HCT116 (cell line): ENCODE data around the gene RWDD2A. TPM values are rescaled to one million over a fixed set of nuclear protein-coding genes. Genes with fewer than 3 reads are reported as not detected.

Experiments used
- ATAC-seq: fragments of 200-7000 bp; cut with Tn5 transposase; 2 replicates; pipeline ENCODE4 v1.9.1; 2020; ENCODE audit warnings: mild to moderate bottlenecking, moderate library complexity
- BruUV-seq: library from RNA; stranded (reverse); fragments of 400-500 nt; replicated peaks from 2 replicates; lab custom pipeline; 2021; lab: Mats Ljungman, UMichigan
- CTCF ChIA-PET: fragments of 300-600 bp; sonication (Branson Sonifier 250); formaldehyde crosslinking; loops from one replicate; lab custom pipeline; 2021; ENCODE audit warnings: antibody characterized with exemption; lab: Charles Lee
- POLR2A ChIA-PET: fragments of 300-600, 350-600 bp; sonication (Branson Sonifier 250); formaldehyde crosslinking; loops from one replicate; lab custom pipeline; 2021; ENCODE audit warnings: antibody characterized with exemption; lab: Charles Lee
- RAD21 ChIA-PET, 2 experiments: fragments of 300-600 bp; sonication (Branson Sonifier 250); formaldehyde crosslinking; loops; one replicate each; lab custom pipeline; 2023; ENCODE audit warnings: low total read pairs in 2 of 2; ENCODE audit not compliant: uncharacterized antibody in 2 of 2, unreplicated experiment in 2 of 2, low non-redundant PET in 1 of 2; lab: Charles Lee
- DNase-seq: peaks from one replicate; pipeline ENCODE4 v3.0.0-alpha.2; 2010; ENCODE audit warnings: low read depth, low spot score
- H2AFZ ChIP-seq: fragments of 200-600 bp; shearing (Covaris generic), sonication (generic); 2 replicates; pipeline ENCODE4 v1.6.1; 2017; ENCODE audit warnings: low read depth, mixed run types, mixed read lengths, antibody characterized with exemption, low read length; ENCODE audit not compliant: poor library complexity, severe bottlenecking
- H3K27ac ChIP-seq: 2 replicates; pipeline ENCODE4 v1.5.1; 2012; ENCODE audit warnings: low read depth, low read length
- H3K27me3 ChIP-seq: fragments of 200-600 bp; sonication (generic); 2 replicates; pipeline ENCODE4 v1.6.1; 2016; ENCODE audit warnings: mixed run types, low read length, mixed read lengths; ENCODE audit not compliant: insufficient read depth
- H3K36me3 ChIP-seq, 2 experiments: fragments of 200-500 bp in 1 of 2; fragments of 200-600 bp in 1 of 2; sonication (Bioruptor generic) in 1 of 2; sonication (generic) in 1 of 2; 2 replicates each; pipeline versions ENCODE4 v1.5.1 to v1.6.1; 2014 to 2016; ENCODE audit warnings: low read length in 2 of 2, inconsistent platforms in 1 of 2, mixed read lengths in 1 of 2, mixed run types in 1 of 2; ENCODE audit not compliant: insufficient read depth in 2 of 2, control insufficient read depth in 1 of 2
- H3K4me1 ChIP-seq, 2 experiments: fragments of 200-600 bp in 1 of 2; sonication (generic) in 1 of 2; 2 replicates each; pipeline versions ENCODE4 v1.5.1 to v1.6.1; 2012 to 2017; ENCODE audit warnings: low read length in 2 of 2, inconsistent platforms in 1 of 2, mild to moderate bottlenecking in 1 of 2, mixed read lengths in 1 of 2, mixed run types in 1 of 2, moderate library complexity in 1 of 2; ENCODE audit not compliant: insufficient read depth in 2 of 2, control insufficient read depth in 1 of 2
- H3K4me2 ChIP-seq: fragments of 200-600 bp; sonication (generic); 2 replicates; pipeline ENCODE4 v1.6.1; 2017; ENCODE audit warnings: mixed run types, low read length, mixed read lengths
- H3K4me3 ChIP-seq, 2 experiments: fragments of 200-600 bp in 1 of 2; sonication (generic) in 1 of 2; replicated peaks in 1 of 2; 2 replicates each; pipeline ENCODE4 v1.5.1; 2011 to 2016; ENCODE audit warnings: low read length in 2 of 2, control low read depth in 1 of 2, low read depth in 1 of 2, mild to moderate bottlenecking in 1 of 2, mixed read lengths in 1 of 2, mixed run types in 1 of 2
- H3K79me2 ChIP-seq: fragments of 200-600 bp; sonication (generic); 2 replicates; pipeline ENCODE4 v1.6.1; 2017; ENCODE audit warnings: mild to moderate bottlenecking, mixed run types, low read length, moderate library complexity, mixed read lengths; ENCODE audit not compliant: insufficient read depth
- H3K9ac ChIP-seq: fragments of 200-600 bp; sonication (generic); 2 replicates; pipeline ENCODE4 v1.6.1; 2016; ENCODE audit warnings: low read length, mixed read lengths
- H3K9me2 ChIP-seq: fragments of 200-600 bp; sonication (generic), shearing (Covaris generic); 2 replicates; pipeline ENCODE4 v1.6.1; 2017; ENCODE audit warnings: mixed run types, mild to moderate bottlenecking, moderate library complexity; ENCODE audit not compliant: insufficient read depth
- H3K9me3 ChIP-seq, 2 experiments: fragments of 200-500 bp in 1 of 2; fragments of 200-600 bp in 1 of 2; sonication (Bioruptor generic) in 1 of 2; sonication (generic) in 1 of 2; 2 replicates each; pipeline ENCODE4 v1.6.1; 2014 to 2017; ENCODE audit warnings: low read length in 2 of 2, mixed read lengths in 2 of 2, inconsistent platforms in 1 of 2, low read depth in 1 of 2, mild to moderate bottlenecking in 1 of 2, mixed run types in 1 of 2, moderate library complexity in 1 of 2; ENCODE audit not compliant: control insufficient read depth in 1 of 2, insufficient read depth in 1 of 2
- H4K20me1 ChIP-seq: fragments of 200-600 bp; sonication (generic), shearing (Covaris generic); 2 replicates; pipeline ENCODE4 v1.6.1; 2017; ENCODE audit warnings: mixed run types, mild to moderate bottlenecking, moderate library complexity; ENCODE audit not compliant: insufficient read depth
- CBX3 ChIP-seq: IDR thresholded peaks from 2 replicates; pipeline ENCODE4 v1.6.1; 2012; ENCODE audit warnings: low read depth
- CEBPB ChIP-seq: IDR thresholded peaks from 2 replicates; pipeline ENCODE4 v1.6.1; 2012; ENCODE audit warnings: low read depth
- EGR1 ChIP-seq: IDR thresholded peaks from 2 replicates; pipeline ENCODE4 v1.6.1; 2012; ENCODE audit warnings: low read depth
- ELF1 ChIP-seq: IDR thresholded peaks from 2 replicates; pipeline ENCODE4 v1.6.1; 2012; ENCODE audit warnings: low read depth, borderline replicate concordance
- EZH2phosphoT487 ChIP-seq: fragments of 200-600 bp; IDR thresholded peaks from 2 replicates; pipeline ENCODE4 v1.6.1; 2018; ENCODE audit warnings: antibody characterized with exemption, borderline replicate concordance
- FOSL1 ChIP-seq: IDR thresholded peaks from 2 replicates; pipeline ENCODE4 v1.6.1; 2012; ENCODE audit warnings: low read depth
- JUND ChIP-seq: IDR thresholded peaks from 2 replicates; pipeline ENCODE4 v1.6.1; 2012
- POLR2A ChIP-seq: IDR thresholded peaks from 2 replicates; pipeline ENCODE4 v1.7.0; 2011; ENCODE audit warnings: borderline replicate concordance; ENCODE audit not compliant: insufficient read depth, insufficient read length; ENCODE audit errors: extremely low read depth
- RAD21 ChIP-seq: IDR thresholded peaks from 2 replicates; pipeline ENCODE4 v1.6.1; 2012; ENCODE audit warnings: low read depth, mild to moderate bottlenecking
- SIN3A ChIP-seq: IDR thresholded peaks from 2 replicates; pipeline ENCODE4 v1.6.1; 2012; ENCODE audit warnings: low read depth
- SP1 ChIP-seq: IDR thresholded peaks from 2 replicates; pipeline ENCODE4 v1.6.1; 2012; ENCODE audit warnings: low read depth
- SRF ChIP-seq: IDR thresholded peaks from 2 replicates; pipeline ENCODE4 v1.6.1; 2012; ENCODE audit warnings: low read depth
- TCF7L2 ChIP-seq: IDR thresholded peaks from 2 replicates; pipeline ENCODE4 v1.7.0; 2011; ENCODE audit warnings: borderline replicate concordance, inconsistent platforms; ENCODE audit not compliant: insufficient read depth, insufficient read length; ENCODE audit errors: extremely low read depth
- ZFX ChIP-seq: fragments of 450-650 bp; IDR thresholded peaks from 2 replicates; pipeline ENCODE4 v1.6.1; 2017
- ZNF274 ChIP-seq: fragments of 200-500 bp; sonication (Bioruptor generic); IDR thresholded peaks from 2 replicates; pipeline ENCODE4 v1.6.1; 2014; ENCODE audit warnings: mild to moderate bottlenecking, low read depth, low read length, inconsistent platforms
- intact Hi-C: fragments of 100-400 bp; cut with micrococcal nuclease; formaldehyde crosslinking; loops from 2 replicates; pipeline ENCODE4 v1.10.0; 2022
- total RNA-seq: library from RNA; stranded (reverse); gene quantifications from one replicate; pipeline ENCODE4 v1.2.1, GENCODE V29; 2021; ENCODE audit not compliant: unreplicated experiment
- TF ChIP-seq, protein P1 (sequence below): IDR thresholded peaks from 2 replicates; pipeline ENCODE4 v1.6.1; 2012
- TF ChIP-seq, protein P2 (sequence below), 3 experiments: fragments of 200-600 bp in 1 of 3; sonication (generic) in 1 of 3; IDR thresholded peaks in 2 of 3; conservative IDR thresholded peaks in 1 of 3; 2 replicates each; pipeline ENCODE4 v1.5.1; 2012 to 2017; ENCODE audit warnings: low read depth in 2 of 3, low read length in 2 of 3, antibody characterized with exemption in 1 of 3, borderline replicate concordance in 1 of 3, control low read depth in 1 of 3, mild to moderate bottlenecking in 1 of 3, mixed read lengths in 1 of 3, mixed run types in 1 of 3, moderate library complexity in 1 of 3; ENCODE audit not compliant: insufficient read depth in 1 of 3
- TF ChIP-seq, protein P3 (sequence below): IDR thresholded peaks from 2 replicates; pipeline ENCODE4 v1.6.1; 2012; ENCODE audit warnings: low read depth
- TF ChIP-seq, protein P4 (sequence below): IDR thresholded peaks from 2 replicates; pipeline ENCODE4 v1.6.1; 2012

Gene RWDD2A
- total RNA-seq, 1 experiment from 2014 or later, result 3.6 TPM

DNA sequence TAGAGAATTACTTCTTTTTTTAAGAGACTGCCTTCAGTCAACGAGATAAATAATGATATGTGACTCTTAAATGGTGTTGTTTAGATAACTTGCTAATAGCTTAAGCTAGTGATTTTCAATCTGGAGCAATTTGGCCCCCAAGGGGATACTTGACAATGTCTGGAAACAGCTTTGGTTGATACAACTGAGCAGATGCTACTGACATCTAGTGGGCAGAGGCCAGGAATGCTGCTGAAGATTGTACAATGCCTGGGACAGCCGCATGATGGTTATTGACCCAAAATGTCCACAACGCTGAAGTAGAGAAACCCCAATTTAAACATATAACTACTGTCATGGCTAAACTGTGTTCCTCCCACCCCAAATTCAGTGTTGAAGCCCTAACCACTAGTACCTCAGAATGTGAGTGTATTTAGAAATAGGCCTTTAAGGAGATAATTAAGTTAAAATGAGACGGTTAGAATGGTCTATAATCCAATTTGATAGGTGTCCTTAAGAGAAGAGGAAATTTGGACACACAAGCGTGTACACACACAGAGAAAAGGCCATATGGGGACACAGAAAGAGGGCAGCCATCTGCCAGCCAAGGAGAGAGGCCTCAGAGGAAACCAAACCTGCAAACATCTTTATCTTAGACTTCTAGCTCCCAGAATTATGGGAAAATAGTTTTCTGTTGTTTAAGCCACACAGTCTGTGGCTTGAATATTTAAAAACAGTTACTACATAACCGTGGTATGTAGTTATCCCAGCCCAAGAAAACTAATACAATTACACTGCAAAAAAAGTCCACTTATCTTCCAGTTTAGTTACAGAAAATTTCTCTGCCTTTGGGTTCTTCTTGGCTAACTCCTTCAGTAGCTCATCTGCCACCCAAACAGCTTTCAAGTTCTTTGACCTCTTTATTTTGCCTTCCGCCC, 22.2 kb downstream of the RWDD2A start:
- POLR2A ChIA-PET, result interaction anchor here (1.7 kb wide), 1 partner anchor 148 kb away, joined by 5 read pairs; the partner anchor contains the start of gene DOP1A
- no TSS peak for BruUV-seq
- no peak overlapping the region for H2AFZ ChIP-seq
- no peaks in the 10 kb centered on the region for H3K9me2 ChIP-seq
- intact Hi-C loops, result loop anchor here (1.0 to 5.0 kb wide), 2 partner anchors 148 to 963 kb away; partner anchors contain the start of gene DOP1A
- H3K9me3 ChIP-seq, result no peaks in the 10 kb centered on the region
- no peak overlapping the region for H3K4me2 ChIP-seq
- H3K27ac ChIP-seq, result no peak overlapping the region
- H3K36me3 ChIP-seq, result no peaks in the 10 kb centered on the region
- H3K27me3 ChIP-seq, result no peaks in the 10 kb centered on the region
- ATAC-seq (peak; percentile 97), DNase-seq (peak; percentile 38)
- H3K79me2 ChIP-seq, result no peaks in the 10 kb centered on the region
- H3K4me3 ChIP-seq, result no peak overlapping the region
- no peaks in the 10 kb centered on the region for H4K20me1 ChIP-seq
- RAD21 ChIA-PET, result interaction anchor here (0.6 to 1.2 kb wide), 4 partner anchors 22 to 150 kb away, joined by 3 to 6 read pairs (median 4); partner anchors contain the start of genes DOP1A (in 2 of the 2), RWDD2A (in 1 of the 2) and UBE3D (in 1 of the 2)
- CTCF ChIA-PET, result interaction anchor here (0.6 to 4.0 kb wide), 13 partner anchors 9 to 321 kb away, joined by 3 to 82 read pairs (median 4); partner anchors contain the start of genes DOP1A, PRSS35 and UBE3D
- H3K4me1 ChIP-seq, result no peaks in the 10 kb centered on the region
- no peak overlapping the region for H3K9ac ChIP-seq
- TF ChIP-seq TCF7L2 (no peak), CEBPB (no peak), SP1 (no peak), POLR2A (no peak), JUND (no peak), EGR1 (no peak), CBX3 (no peak), ZFX (no peak), ZNF274 (no peak), EZH2phosphoT487 (no peak), ELF1 (no peak), RAD21 (peak; percentile 80), SRF (no peak), FOSL1 (no peak), SIN3A (no peak)
- TF ChIP-seq, protein P1, sequence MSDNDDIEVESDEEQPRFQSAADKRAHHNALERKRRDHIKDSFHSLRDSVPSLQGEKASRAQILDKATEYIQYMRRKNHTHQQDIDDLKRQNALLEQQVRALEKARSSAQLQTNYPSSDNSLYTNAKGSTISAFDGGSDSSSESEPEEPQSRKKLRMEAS, result no peak
- TF ChIP-seq, protein P2, sequence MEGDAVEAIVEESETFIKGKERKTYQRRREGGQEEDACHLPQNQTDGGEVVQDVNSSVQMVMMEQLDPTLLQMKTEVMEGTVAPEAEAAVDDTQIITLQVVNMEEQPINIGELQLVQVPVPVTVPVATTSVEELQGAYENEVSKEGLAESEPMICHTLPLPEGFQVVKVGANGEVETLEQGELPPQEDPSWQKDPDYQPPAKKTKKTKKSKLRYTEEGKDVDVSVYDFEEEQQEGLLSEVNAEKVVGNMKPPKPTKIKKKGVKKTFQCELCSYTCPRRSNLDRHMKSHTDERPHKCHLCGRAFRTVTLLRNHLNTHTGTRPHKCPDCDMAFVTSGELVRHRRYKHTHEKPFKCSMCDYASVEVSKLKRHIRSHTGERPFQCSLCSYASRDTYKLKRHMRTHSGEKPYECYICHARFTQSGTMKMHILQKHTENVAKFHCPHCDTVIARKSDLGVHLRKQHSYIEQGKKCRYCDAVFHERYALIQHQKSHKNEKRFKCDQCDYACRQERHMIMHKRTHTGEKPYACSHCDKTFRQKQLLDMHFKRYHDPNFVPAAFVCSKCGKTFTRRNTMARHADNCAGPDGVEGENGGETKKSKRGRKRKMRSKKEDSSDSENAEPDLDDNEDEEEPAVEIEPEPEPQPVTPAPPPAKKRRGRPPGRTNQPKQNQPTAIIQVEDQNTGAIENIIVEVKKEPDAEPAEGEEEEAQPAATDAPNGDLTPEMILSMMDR (IDR thresholded peaks at IDR 0.05 in 2 of 3, conservative IDR thresholded peaks at IDR 0.05 in 1 of 3; ENCODE audit: borderline replicate concordance in 1 of 3, insufficient read depth in 1 of 3, low read depth in 2 of 3, low read length in 2 of 3), result peak; percentile 78 to 89 (median 83)
- TF ChIP-seq, protein P3, sequence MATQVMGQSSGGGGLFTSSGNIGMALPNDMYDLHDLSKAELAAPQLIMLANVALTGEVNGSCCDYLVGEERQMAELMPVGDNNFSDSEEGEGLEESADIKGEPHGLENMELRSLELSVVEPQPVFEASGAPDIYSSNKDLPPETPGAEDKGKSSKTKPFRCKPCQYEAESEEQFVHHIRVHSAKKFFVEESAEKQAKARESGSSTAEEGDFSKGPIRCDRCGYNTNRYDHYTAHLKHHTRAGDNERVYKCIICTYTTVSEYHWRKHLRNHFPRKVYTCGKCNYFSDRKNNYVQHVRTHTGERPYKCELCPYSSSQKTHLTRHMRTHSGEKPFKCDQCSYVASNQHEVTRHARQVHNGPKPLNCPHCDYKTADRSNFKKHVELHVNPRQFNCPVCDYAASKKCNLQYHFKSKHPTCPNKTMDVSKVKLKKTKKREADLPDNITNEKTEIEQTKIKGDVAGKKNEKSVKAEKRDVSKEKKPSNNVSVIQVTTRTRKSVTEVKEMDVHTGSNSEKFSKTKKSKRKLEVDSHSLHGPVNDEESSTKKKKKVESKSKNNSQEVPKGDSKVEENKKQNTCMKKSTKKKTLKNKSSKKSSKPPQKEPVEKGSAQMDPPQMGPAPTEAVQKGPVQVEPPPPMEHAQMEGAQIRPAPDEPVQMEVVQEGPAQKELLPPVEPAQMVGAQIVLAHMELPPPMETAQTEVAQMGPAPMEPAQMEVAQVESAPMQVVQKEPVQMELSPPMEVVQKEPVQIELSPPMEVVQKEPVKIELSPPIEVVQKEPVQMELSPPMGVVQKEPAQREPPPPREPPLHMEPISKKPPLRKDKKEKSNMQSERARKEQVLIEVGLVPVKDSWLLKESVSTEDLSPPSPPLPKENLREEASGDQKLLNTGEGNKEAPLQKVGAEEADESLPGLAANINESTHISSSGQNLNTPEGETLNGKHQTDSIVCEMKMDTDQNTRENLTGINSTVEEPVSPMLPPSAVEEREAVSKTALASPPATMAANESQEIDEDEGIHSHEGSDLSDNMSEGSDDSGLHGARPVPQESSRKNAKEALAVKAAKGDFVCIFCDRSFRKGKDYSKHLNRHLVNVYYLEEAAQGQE, result no peak
- TF ChIP-seq, protein P4, sequence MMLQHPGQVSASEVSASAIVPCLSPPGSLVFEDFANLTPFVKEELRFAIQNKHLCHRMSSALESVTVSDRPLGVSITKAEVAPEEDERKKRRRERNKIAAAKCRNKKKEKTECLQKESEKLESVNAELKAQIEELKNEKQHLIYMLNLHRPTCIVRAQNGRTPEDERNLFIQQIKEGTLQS, result no peak
